Activated CD4-positive, alpha-beta T cell treated with anti-CD3 and anti-CD28 coated beads, Interleukin-2, amount 50 U/mL, for 48 hours (primary cell): Measurements from ENCODE around the gene TMEM79.

Experiments used
- DNase-seq, 2 experiments: peaks; one replicate each; pipeline ENCODE4 v3.0.0-alpha.2; 2020

TMEM79 gene

GRCh38 chr1:156263288-156263655, 20.9 kb upstream of the TMEM79 start:
- DNase-seq, result no peak

GRCh38 chr1:156266051-156266450, 18.1 kb upstream of the TMEM79 start:
- DNase-seq, result no peak

DNA sequence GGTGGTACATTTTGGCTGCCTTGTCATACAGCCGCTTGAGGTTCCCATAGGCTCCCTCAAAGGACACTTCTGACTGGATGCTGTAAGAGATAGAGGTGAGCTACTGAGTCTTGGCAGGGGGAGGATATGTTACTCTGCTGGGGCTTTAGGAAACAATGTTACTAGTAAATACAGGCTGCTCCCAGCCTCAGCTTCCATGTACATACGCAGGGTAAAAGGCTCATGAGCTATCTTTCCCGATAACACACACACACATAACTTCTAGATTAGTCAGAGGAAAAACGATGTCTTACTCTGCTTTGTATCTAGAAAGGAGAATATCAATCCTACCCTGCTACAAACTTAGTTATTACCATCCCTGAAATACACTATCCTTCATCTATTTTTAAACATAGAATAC, 15.8 kb upstream of the TMEM79 start:
- no peak for DNase-seq

DNA sequence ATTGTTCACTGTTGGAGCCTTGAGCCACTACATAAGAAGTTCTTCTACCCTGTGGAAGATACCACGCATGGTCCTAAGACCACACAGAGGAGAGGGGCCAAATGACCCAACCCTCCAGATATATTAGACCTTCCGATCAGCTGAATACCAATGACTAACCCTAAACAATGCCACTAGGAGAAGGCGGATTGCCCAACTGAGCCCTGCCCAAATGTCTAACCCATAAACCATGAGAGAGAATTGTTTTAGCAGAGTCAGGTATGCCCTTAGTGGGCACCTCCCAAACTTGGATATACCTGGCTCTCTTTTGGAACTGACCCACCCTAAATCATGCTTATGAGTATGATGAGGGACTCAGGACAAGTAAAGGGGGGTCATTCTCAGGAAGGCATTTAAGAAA, 13.8 kb upstream of the TMEM79 start:
- DNase-seq, result no peak

GRCh38 chr1:156276532-156276931, 7.6 kb upstream of the TMEM79 start:
- no peak for DNase-seq

- DNase-seq, result no peak
Observed at GRCh38 chr1:156276966-156277381, 7.2 kb upstream of the TMEM79 start.

GRCh38 chr1:156279837-156280236, 4.3 kb upstream of the TMEM79 start:
- no peak for DNase-seq

- peak; percentile 58 to 70 for DNase-seq
Observed at GRCh38 chr1:156281281-156281680, 2.8 kb upstream of the TMEM79 start.

- peak; percentile 43 to 59 for DNase-seq
Observed at GRCh38 chr1:156281693-156282478, 2.2 kb upstream of the TMEM79 start.

DNA sequence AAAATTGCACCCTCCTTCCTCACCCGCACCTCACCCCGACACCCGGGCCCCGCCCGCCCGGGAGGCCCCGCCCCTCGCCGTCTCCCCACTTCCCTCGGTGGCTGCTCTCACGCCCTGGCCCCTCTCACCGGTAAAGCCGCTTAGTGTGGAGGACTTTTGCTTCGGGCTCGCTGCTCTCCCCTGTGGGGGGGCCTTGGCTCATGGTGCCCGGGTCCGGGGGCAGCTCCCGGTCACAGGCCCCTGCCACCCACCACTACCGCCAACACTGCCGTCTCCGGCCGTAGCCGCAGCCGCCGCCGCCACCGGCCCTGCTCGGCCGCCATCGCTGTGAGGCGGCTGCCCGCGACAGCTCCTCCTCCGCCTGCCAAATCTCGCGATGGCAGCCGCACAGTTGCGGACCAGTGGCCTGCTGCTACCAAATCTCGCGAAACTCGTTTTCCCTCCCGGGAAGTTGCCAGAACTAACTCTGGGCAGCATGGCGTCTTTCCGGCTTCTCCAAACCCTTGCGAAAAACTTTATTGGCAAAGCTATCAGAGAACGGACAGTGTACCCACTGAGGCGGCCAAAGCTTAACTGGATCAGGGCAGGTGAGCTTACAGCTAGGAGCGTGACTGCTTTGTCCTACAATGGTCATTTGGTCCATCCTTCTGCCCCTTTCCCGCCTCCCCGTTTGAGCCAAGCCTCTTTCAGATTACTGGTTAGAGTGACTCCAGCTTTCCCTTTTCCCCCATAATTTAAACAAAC, 1.5 kb upstream of the TMEM79 start, which contains the start of gene SMG5:
Gene SMG5 (minus strand): TSS at position 347 of the 744 bp plus-strand sequence. CDS start 145 bp downstream, at position 202.
- DNase-seq, result peak; percentile 93 to 96

DNA sequence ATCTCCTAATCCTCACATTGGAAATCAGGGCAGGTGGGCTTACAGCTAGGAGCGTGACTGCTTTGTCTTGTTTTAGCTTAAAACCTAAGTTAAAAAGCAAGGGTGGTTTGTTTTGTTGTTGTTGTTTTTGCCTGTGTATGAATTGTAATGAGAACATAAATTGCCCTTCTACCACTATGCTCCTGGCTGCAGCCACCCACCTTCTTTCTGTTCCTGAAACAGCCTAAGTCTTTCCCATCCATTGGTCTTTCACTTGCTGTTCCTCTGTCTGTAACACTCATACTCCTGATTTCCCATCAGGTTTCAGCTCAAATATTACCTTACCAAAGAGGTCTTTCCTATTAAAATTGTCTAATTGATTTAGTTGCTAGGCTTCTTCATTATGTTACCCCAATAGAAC, 604 bp upstream of the TMEM79 start:
- DNase-seq, result no peak

GRCh38 chr1:156284757-156285156, 632 bp downstream of the TMEM79 start:
- no peak for DNase-seq

GRCh38 chr1:156285437-156285836, 1.3 kb downstream of the TMEM79 start:
- no peak for DNase-seq

GRCh38 chr1:156286061-156286460, 1.9 kb downstream of the TMEM79 start:
- no peak for DNase-seq

DNA sequence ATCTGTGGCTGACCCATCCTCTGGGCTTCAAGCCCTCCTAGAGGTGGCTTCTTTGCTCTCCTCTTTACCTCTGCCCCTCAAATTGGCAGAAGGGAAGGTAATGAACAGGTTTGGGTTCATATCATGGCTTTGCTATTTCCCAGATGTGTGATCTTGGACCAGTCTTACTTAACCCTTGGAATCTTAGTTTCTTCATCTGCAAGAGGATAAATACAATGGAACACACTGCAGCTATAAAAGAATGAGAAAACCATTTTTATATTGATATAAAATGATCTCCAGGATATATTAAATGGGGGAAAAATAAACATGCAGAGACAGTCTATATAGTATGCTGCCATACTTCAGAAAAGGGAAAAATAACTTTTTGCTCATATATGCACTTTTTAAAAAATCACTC, 5.7 kb downstream of the TMEM79 start:
- no peak for DNase-seq

GRCh38 chr1:156291226-156292061, 7.3 kb downstream of the TMEM79 start:
- no peak for DNase-seq

DNA sequence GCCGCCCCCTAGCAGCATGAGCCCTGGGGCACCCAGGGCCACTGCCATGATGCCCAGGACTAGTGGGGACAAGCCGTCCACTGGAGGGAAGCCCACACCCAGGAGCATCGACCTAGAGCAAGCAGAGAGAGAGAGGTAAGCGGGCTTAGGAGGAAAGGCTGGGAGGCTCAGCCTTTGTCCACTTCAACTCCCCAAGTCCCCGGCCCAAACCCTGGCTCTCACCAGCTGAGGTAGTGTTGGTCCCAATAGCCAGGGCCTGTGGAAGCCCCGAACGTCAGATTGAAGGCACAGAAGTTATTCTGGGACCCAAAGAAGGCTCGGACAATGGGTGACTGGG, 8.9 kb downstream of the TMEM79 start:
- no peak for DNase-seq

DNA sequence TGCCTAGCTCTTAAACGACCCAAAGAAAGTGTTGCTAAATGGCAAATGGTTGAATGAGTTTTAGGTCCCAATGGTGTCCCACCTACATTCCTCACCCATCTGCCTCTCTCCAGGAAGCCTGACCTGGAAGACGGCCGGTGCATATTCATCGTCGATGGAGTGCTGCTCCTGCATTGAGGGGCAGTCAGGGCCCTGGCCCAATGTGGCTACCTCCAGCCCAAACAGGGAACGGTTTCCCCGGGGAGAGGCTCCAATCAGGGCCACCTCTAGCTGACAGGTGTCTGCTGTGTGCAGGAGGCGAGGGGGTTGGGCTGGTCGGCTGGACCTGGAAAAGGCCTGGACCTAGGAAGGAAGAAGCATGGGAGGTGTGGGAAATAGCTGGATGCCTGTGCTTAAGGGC, 9.8 kb downstream of the TMEM79 start:
- no peak for DNase-seq

DNA sequence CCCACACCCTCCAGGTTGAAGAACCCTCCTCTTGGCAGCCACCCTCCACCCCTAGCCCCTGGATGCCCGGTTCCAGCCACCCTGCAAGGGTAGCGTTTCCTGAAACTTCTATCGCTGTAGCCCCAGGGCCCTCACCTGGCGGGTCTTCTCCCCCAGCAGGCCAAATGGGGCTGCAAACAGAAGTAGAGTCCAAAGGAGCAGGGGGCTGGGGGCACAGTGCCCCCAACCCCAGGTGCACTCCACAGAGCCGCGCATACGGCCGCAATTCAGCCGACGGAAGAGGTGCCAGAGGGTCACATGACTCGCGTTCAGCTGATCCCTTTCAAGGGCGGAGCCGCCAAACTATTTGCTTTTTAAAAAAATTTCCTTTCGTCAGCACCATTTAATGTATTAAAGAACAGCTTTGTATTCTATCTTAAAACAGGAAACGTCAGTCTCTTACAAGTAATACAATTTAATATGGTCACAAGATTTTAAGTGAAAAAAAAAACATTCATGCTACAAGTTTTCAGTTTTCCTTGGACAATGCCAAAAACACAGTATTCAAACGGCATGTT, 11.3 kb downstream of the TMEM79 start, which contains the start of gene GLMP:
Gene GLMP (minus strand): TSS at position 289 of the 557 bp plus-strand sequence. CDS start 34 bp downstream, at position 255.
- peak; percentile 53 to 64 for DNase-seq

GRCh38 chr1:156298852-156299357, 14.8 kb downstream of the TMEM79 start, which contains the start of gene VHLL:
VHLL (minus strand) TSS chr1:156299307; CDS start chr1:156299189, 118 bp downstream.
- no peak for DNase-seq

DNA sequence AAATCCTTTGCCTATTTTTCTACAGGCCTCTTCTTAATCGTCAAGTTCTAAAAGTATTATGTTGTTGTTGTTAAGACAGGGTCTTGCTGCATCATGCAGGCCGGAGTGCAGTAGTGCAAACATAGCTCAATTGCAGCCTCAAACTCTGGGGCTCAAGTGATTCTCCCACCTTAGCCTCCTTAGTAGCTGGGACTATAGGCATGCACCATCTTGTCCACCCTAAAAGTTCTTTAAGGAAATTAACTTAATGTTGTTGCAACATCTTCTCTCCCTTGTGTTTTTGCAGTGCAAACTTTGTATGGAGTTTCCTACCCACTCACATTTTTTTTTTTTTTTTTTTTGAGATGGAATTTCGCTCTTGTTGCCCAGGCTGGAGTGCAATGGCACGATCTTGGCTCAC, 19.1 kb downstream of the TMEM79 start:
- no peak for DNase-seq

DNA sequence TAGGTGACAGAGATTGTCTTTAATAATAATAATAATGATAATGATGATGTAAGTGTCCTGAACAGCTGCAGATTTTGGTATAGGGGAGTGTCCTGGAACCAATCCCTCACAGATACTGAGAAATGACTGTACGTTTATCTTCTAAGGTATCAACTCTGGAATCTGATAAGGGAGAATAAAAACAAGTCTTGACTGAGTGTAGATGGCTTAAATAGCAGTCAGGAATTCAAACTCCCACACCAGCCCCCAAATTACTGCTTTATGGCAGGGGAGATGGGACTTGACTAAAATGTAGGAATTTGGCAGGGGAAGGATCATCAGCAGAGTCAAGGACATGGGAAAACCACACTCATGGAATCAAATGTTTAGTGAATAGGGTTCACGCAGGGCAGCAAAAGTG, 21.1 kb downstream of the TMEM79 start:
- no peak for DNase-seq

GRCh38 chr1:156308078-156308477, 24.0 kb downstream of the TMEM79 start:
- no peak for DNase-seq
